Measurements from ENCODE around the gene LARP4.
"Not testable (repeated sequence)": the region's sequence is repeated elsewhere in the genome, so short reads cannot be mapped to it uniquely, and the experiment has no call there.

Gene LARP4

GRCh38 chr12:50515587-50515986 lies 114.9 kb downstream of the LARP4 start:
- H3K36me3 Mint-ChIP-seq (ENCODE audit: low read depth) = peaks cover 34% of the 10 kb centered on the region
- H3K4me3 Mint-ChIP-seq = no peak overlapping the region
- no peaks in the 10 kb centered on the region for H3K9me3 Mint-ChIP-seq
- peaks cover 49% of the 10 kb centered on the region for H3K4me1 Mint-ChIP-seq (ENCODE audit: low read depth)
- H3K27me3 Mint-ChIP-seq = no peaks in the 10 kb centered on the region
- intact Hi-C loops (cut with micrococcal nuclease) = no loop called here
- no peak overlapping the region for H3K27ac Mint-ChIP-seq

DNA sequence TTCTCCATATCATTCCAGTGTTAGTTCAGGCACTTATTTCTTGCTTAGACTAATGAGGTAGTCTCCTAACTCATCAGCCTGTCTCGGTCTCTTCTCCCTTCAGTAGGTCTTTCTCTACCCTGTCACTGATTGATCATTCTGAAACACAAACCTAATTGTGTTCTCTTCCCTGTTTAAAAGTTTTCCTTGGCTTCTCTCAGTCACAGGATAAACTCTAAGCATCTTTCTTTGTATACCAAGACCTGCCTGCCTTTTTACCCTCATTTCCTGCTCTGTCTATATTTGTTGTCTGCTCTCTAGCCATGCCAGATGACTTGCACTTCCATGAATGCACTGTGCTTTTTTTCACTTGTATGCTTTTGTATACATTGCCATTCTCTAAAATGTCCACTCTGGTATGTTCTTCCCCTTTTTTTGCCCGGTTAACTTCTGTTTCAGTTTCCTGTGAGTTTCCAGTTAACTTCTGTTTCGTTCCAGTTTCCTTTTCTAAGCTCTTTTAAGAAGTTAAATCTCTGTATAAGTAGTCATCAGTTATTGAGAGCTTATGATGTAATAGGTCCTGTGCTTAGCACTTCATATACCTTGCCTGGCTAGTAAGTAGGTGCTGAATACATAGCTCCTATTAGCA lies 116.8 kb downstream of the LARP4 start:
- H3K4me3 Mint-ChIP-seq = no peak overlapping the region
- intact Hi-C loops (cut with micrococcal nuclease) = no loop called here
- H3K27ac Mint-ChIP-seq = no peak overlapping the region
- peaks cover 59% of the 10 kb centered on the region for H3K4me1 Mint-ChIP-seq (ENCODE audit: low read depth)
- H3K9me3 Mint-ChIP-seq = no peaks in the 10 kb centered on the region
- peaks cover 40% of the 10 kb centered on the region for H3K36me3 Mint-ChIP-seq (ENCODE audit: low read depth)
- no peaks in the 10 kb centered on the region for H3K27me3 Mint-ChIP-seq

DNA sequence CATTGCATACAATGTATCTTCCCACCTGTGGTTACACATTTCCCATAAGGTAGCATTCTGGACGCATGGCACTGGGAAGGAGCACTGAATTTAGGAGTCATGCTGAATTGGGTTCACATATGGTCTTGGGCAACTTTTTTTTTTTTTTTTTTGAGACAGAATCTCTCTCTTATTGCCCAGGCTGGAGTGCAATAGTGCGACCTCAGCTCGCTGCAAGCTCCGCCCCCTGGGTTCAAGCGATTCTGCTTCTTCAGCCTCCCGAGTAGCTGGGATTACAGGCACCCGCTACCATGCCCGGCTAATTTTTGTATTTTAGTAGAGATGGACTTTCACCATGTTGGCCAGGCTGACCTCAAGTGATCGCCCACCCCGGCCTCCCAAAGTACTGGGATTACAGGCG lies 117.4 kb downstream of the LARP4 start:
- Mint-ChIP-seq H3K4me1 (ENCODE audit: low read depth) (peaks cover 58% of the 10 kb centered on the region), H3K36me3 (ENCODE audit: low read depth) (peaks cover 42% of the 10 kb centered on the region), H3K9me3 (no peaks in the 10 kb centered on the region), H3K27me3 (no peaks in the 10 kb centered on the region), H3K27ac (no peak overlapping the region), H3K4me3 (no peak overlapping the region)
- intact Hi-C loops (cut with micrococcal nuclease) = no loop called here

DNA sequence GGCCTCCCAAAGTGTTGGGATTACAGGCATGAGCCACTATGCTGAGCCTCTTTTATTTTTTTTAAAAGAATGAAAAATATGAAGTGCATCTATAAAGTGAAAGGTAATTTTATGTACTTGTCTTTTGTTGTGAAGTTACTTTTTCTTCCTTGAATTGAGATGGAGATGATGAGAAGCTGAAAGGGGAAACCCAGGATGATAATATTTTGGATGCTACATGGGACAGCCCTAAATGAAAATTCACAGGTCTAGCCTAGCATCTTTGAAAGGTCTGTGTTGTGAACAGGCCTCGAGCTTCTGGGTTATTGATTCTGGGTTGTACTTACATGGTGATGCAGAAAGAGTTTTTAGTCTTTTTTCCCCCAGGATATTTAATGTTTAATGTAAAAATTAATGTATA lies 118.7 kb downstream of the LARP4 start:
- H3K9me3 Mint-ChIP-seq = peaks cover 2% of the 10 kb centered on the region
- H3K27me3 Mint-ChIP-seq = no peaks in the 10 kb centered on the region
- peaks cover 52% of the 10 kb centered on the region for H3K4me1 Mint-ChIP-seq (ENCODE audit: low read depth)
- H3K27ac Mint-ChIP-seq = no peak overlapping the region
- intact Hi-C loops (cut with micrococcal nuclease) = no loop called here
- peaks cover 50% of the 10 kb centered on the region for H3K36me3 Mint-ChIP-seq (ENCODE audit: low read depth)
- no peak overlapping the region for H3K4me3 Mint-ChIP-seq

- H3K27me3 Mint-ChIP-seq = no peaks in the 10 kb centered on the region
- intact Hi-C loops (cut with micrococcal nuclease) = no loop called here
- H3K4me1 Mint-ChIP-seq (ENCODE audit: low read depth) = peaks cover 52% of the 10 kb centered on the region
- H3K36me3 Mint-ChIP-seq (ENCODE audit: low read depth) = peaks cover 50% of the 10 kb centered on the region
- H3K4me3 Mint-ChIP-seq = peak overlapping the region; percentile 62
- peaks cover 6% of the 10 kb centered on the region for H3K9me3 Mint-ChIP-seq
- no peak overlapping the region for H3K27ac Mint-ChIP-seq
Observed at GRCh38 chr12:50520416-50521207, 119.9 kb downstream of the LARP4 start.

GRCh38 chr12:50521781-50522180 lies 121.1 kb downstream of the LARP4 start:
- H3K4me3 Mint-ChIP-seq; H3K27me3 Mint-ChIP-seq; H3K9me3 Mint-ChIP-seq; intact Hi-C loops (cut with micrococcal nuclease); H3K27ac Mint-ChIP-seq: not testable (repeated sequence)
- Mint-ChIP-seq H3K36me3 (ENCODE audit: low read depth) (peaks cover 54% of the 10 kb centered on the region), H3K4me1 (ENCODE audit: low read depth) (peaks cover 53% of the 10 kb centered on the region)

GRCh38 chr12:50523772-50524171 lies 123.1 kb downstream of the LARP4 start:
- Mint-ChIP-seq H3K4me3 (no peak overlapping the region), H3K36me3 (ENCODE audit: low read depth) (peaks cover 69% of the 10 kb centered on the region), H3K27me3 (no peaks in the 10 kb centered on the region), H3K27ac (peak overlapping the region; percentile 80), H3K9me3 (peaks cover 6% of the 10 kb centered on the region), H3K4me1 (ENCODE audit: low read depth) (peaks cover 53% of the 10 kb centered on the region)
- intact Hi-C loops (cut with micrococcal nuclease) = no loop called here

GRCh38 chr12:50524621-50525020 lies 123.9 kb downstream of the LARP4 start:
- Mint-ChIP-seq H3K27me3 (no peaks in the 10 kb centered on the region), H3K27ac (peak overlapping the region; percentile 80), H3K36me3 (ENCODE audit: low read depth) (peaks cover 71% of the 10 kb centered on the region), H3K4me1 (ENCODE audit: low read depth) (peaks cover 53% of the 10 kb centered on the region), H3K4me3 (no peak overlapping the region), H3K9me3 (peaks cover 6% of the 10 kb centered on the region)
- intact Hi-C loops (cut with micrococcal nuclease) = no loop called here

- Mint-ChIP-seq H3K27me3 (no peaks in the 10 kb centered on the region), H3K4me1 (ENCODE audit: low read depth) (peaks cover 49% of the 10 kb centered on the region), H3K27ac (peak overlapping the region; percentile 80), H3K4me3 (no peak overlapping the region), H3K36me3 (ENCODE audit: low read depth) (peaks cover 71% of the 10 kb centered on the region), H3K9me3 (peaks cover 6% of the 10 kb centered on the region)
- intact Hi-C loops (cut with micrococcal nuclease) = no loop called here
Observed at GRCh38 chr12:50525422-50525821, 124.7 kb downstream of the LARP4 start.

GRCh38 chr12:50527359-50527726 lies 126.7 kb downstream of the LARP4 start:
- intact Hi-C loops (cut with micrococcal nuclease) = no loop called here
- Mint-ChIP-seq H3K27me3 (no peaks in the 10 kb centered on the region), H3K4me3 (no peak overlapping the region), H3K9me3 (peaks cover 6% of the 10 kb centered on the region), H3K27ac (no peak overlapping the region), H3K36me3 (ENCODE audit: low read depth) (peaks cover 66% of the 10 kb centered on the region), H3K4me1 (ENCODE audit: low read depth) (peaks cover 34% of the 10 kb centered on the region)

DNA sequence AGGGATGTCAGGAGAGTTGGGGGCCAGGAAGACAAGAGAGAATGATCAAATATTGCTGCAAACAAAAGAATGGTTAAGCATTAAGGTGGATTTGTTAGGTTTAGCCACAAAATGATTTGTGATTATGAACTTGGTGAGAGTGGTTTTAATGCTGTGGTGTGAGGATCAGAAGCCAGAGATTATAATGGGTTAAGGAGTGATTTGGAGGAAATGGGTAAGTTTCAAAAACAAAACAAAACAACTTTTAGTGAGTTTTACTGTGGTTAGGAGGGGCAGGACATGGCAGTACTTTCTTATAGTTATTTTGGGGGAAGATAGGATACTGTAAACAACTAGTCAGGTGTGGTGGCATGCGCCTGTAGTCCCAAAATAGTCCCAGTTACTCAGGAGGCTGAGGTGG lies 128.1 kb downstream of the LARP4 start:
- peaks cover 6% of the 10 kb centered on the region for H3K9me3 Mint-ChIP-seq
- H3K27ac Mint-ChIP-seq = peak overlapping the region; percentile 63
- H3K4me1 Mint-ChIP-seq (ENCODE audit: low read depth) = peaks cover 29% of the 10 kb centered on the region
- no peak overlapping the region for H3K4me3 Mint-ChIP-seq
- H3K27me3 Mint-ChIP-seq = no peaks in the 10 kb centered on the region
- intact Hi-C loops (cut with micrococcal nuclease) = no loop called here
- H3K36me3 Mint-ChIP-seq (ENCODE audit: low read depth) = peaks cover 52% of the 10 kb centered on the region

- Mint-ChIP-seq H3K36me3 (ENCODE audit: low read depth) (peaks cover 47% of the 10 kb centered on the region), H3K9me3 (peaks cover 4% of the 10 kb centered on the region), H3K27ac (peak overlapping the region; percentile 63), H3K4me1 (ENCODE audit: low read depth) (peaks cover 29% of the 10 kb centered on the region), H3K27me3 (no peaks in the 10 kb centered on the region), H3K4me3 (no peak overlapping the region)
- intact Hi-C loops (cut with micrococcal nuclease) = no loop called here
Observed at GRCh38 chr12:50529345-50529744, 128.7 kb downstream of the LARP4 start.
